Neural cell (in vitro differentiated cells): ENCODE results near the gene NR2C2AP.

ENCODE experiments used
- EP300 ChIP-seq: fragments of 450-650 bp; conservative IDR thresholded peaks from 2 replicates; pipeline ENCODE4 v1.6.1; 2014; ENCODE audit warnings: antibody characterized with exemption, mild to moderate bottlenecking, moderate library complexity; ENCODE audit not compliant: poor library complexity, severe bottlenecking
- TF ChIP-seq, protein P1 (sequence below): IDR thresholded peaks from 2 replicates; pipeline ENCODE4 v1.6.1; 2012; ENCODE audit warnings: borderline replicate concordance
- TF ChIP-seq, protein P2 (sequence below): fragments of 450-650 bp; IDR thresholded peaks from 2 replicates; pipeline ENCODE4 v1.5.1; 2014; ENCODE audit warnings: antibody characterized with exemption, mild to moderate bottlenecking, moderate library complexity; ENCODE audit not compliant: poor library complexity, severe bottlenecking

DNA sequence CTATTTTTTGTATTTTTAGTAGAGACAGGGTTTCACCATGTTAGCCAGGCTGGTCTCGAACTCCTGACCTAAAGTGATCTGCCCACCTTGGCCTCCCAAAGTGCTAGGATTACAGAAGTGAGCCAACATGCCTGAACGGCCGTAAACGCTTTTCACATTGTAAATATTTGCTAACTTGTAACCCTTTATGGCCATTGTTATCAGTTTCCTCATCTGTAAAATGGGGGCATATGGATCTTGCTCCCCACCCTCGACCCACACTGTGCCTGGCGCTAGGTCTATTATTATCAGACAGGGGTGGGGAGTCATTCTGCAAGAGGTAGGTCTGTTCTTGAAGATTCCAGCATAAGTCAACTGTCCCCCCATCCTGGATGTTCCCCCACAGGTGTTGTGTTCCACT lies 20.4 kb upstream of the NR2C2AP start:
- TF ChIP-seq, protein P1, sequence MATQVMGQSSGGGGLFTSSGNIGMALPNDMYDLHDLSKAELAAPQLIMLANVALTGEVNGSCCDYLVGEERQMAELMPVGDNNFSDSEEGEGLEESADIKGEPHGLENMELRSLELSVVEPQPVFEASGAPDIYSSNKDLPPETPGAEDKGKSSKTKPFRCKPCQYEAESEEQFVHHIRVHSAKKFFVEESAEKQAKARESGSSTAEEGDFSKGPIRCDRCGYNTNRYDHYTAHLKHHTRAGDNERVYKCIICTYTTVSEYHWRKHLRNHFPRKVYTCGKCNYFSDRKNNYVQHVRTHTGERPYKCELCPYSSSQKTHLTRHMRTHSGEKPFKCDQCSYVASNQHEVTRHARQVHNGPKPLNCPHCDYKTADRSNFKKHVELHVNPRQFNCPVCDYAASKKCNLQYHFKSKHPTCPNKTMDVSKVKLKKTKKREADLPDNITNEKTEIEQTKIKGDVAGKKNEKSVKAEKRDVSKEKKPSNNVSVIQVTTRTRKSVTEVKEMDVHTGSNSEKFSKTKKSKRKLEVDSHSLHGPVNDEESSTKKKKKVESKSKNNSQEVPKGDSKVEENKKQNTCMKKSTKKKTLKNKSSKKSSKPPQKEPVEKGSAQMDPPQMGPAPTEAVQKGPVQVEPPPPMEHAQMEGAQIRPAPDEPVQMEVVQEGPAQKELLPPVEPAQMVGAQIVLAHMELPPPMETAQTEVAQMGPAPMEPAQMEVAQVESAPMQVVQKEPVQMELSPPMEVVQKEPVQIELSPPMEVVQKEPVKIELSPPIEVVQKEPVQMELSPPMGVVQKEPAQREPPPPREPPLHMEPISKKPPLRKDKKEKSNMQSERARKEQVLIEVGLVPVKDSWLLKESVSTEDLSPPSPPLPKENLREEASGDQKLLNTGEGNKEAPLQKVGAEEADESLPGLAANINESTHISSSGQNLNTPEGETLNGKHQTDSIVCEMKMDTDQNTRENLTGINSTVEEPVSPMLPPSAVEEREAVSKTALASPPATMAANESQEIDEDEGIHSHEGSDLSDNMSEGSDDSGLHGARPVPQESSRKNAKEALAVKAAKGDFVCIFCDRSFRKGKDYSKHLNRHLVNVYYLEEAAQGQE = no peak
- TF ChIP-seq EP300 = no peak
- TF ChIP-seq, protein P2, sequence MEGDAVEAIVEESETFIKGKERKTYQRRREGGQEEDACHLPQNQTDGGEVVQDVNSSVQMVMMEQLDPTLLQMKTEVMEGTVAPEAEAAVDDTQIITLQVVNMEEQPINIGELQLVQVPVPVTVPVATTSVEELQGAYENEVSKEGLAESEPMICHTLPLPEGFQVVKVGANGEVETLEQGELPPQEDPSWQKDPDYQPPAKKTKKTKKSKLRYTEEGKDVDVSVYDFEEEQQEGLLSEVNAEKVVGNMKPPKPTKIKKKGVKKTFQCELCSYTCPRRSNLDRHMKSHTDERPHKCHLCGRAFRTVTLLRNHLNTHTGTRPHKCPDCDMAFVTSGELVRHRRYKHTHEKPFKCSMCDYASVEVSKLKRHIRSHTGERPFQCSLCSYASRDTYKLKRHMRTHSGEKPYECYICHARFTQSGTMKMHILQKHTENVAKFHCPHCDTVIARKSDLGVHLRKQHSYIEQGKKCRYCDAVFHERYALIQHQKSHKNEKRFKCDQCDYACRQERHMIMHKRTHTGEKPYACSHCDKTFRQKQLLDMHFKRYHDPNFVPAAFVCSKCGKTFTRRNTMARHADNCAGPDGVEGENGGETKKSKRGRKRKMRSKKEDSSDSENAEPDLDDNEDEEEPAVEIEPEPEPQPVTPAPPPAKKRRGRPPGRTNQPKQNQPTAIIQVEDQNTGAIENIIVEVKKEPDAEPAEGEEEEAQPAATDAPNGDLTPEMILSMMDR = no peak
